Smooth muscle cell of the brain vasculature (primary cell): ENCODE results near the gene SLC25A45.

Experiments used
- DNase-seq: peaks from one replicate; pipeline ENCODE4 v3.0.0-alpha.2; 2012; ENCODE audit warnings: low read depth, low spot score

SLC25A45 gene

DNA sequence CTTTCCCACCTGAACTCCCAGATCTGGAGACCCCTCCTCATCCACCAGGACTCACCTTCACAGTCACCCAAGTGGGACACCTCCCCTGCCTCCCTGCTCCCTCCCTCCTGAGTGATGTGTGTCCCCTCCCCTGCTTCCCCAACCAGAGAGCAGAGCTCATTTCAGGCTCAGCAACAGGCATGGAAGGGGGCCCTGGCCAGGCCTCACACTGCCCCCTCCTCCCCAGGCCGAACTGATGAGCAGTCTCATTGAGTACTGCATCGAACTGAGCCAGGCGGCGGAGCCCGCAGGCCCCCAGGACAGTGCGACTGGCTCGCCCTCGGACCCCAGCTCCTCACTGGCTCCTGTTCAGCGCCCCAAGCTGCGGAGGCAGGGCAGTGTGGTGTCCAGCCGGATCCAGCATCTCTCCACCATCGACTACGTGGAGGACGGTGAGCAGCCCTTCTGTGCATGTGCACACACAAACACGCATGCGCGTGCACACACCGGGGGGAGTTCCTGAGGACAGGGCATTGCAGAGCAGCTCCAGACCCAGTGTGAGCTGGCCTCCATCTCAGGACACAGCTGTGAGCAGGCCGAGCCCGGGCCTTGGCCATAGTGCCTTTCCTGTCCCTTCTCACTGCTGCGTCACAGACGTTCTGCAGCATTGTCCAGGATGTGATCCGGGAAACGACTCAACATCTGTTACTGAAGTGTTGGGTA lies 22.3 kb upstream of the SLC25A45 start:
- no peak for DNase-seq

DNA sequence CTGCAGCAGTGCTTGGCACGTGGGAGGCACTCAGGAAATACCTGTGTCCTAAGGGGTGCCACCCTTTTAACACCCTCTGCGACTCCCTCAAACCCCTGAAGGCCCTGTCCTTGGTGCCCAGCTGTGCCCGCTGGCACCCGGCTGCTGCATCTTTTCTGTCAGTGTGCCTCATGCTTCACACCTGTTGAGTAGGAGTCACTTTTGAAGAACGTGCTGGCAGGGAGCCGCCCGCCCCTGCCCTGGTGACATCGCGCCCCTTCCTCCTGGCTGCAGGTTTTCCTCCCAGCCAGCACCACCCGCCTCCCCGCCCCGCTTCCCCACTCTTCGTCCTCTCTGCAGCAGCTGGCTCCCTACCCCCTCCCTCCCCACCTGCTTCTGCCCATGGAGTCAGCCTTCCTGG lies 21.8 kb upstream of the SLC25A45 start:
- DNase-seq = no peak

DNA sequence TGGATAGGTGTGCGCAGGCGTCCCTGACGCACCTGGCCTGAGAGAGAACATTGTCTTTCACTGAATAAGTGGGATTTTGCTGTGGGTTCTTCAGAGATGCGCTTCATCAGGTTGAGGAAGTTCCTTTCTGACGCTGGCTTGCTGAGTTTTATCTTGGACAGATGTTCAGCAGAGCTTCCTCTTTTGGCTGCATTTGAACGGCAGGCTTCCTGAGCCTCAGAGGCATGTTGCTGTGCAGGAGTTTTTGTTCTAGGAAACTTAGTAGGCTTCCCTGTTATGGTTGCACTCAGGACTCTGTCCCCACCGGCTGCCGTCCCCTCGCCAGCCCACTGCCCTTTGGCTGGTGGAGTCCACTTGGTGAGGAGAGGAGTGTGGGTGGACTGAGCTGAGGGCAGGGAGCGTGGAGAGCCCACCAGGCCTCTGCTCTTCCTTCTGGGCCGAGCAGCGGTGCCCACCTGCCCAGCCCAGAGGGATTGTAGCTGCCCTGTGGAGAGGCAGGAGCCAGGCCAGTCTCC lies 21.2 kb upstream of the SLC25A45 start:
- DNase-seq = no peak

DNA sequence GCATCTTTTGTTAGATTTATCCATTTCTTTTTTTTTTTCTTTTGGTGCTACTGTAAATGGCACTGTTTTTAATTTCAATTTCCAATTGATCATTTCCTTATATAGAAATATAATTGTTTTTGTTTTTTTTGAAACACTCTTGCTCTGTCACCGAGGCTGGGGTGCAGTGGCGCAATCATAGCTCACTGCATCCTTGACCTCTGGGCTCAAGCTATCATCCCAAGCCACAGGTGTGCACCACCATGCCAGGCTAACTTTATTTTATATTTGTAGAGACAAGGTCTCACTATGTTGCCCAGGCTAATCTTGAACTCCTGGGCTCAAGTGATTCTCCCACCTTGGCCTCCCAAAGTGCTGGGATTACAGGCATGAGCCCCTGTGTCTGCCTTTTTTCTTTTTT lies 20.3 kb upstream of the SLC25A45 start:
- DNase-seq = no peak

DNA sequence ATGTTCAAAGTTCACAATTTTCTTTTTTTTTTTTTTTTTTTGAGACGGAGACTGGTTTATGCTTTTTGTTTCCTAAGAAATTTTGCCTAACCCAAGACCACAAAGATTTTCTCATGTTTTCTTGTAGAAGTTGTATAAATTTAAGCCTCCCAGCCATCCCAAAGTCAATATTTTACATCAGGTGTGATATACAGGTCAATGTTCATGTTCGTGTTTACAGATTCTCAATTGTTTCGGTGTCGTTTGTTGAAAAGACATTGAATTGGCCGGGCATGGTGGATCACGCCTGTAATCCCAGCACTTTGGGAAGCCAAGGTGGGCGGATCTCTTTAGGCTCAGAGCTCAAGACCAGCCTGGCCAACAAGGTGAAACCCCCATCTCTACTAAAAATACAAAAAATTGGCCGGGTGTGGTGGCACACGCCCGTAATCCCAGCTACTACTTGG lies 19.4 kb upstream of the SLC25A45 start:
- DNase-seq = no peak

DNA sequence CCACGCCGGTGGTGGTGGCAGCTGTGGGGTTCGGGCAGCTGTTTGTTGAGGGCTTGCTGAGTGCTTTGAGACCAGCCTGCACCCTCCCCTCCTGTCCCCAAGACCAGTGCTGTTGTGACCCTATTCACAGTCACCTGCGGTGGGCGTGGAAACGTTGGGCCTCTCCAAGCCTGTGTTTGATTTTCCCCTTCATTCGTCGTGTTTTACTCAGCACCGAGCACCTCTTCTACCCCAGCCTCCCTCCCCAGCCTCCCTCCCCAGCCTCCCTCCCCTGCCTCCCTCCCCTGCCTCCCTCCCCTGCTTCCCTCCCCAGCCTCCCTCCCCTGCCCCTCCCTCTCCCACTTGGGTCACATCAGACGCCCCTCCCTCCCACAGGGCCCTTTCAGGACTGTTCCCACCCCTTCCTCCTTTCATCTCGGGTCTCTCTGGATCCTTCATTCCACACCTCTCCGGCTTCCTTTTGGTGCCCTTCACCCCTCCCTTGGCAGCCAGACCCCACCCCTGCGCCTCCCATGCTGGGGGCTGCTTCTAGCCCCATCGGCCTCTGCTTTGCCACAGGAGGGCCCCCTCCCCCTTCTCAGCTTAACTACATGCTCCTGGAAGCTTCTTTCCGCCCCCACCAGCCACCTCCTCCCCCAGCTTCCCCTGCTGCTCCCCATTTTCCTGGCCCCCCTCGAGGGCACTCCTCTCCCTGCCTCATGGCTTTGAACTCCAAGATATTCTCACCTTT lies 18.8 kb upstream of the SLC25A45 start:
- no peak for DNase-seq

DNA sequence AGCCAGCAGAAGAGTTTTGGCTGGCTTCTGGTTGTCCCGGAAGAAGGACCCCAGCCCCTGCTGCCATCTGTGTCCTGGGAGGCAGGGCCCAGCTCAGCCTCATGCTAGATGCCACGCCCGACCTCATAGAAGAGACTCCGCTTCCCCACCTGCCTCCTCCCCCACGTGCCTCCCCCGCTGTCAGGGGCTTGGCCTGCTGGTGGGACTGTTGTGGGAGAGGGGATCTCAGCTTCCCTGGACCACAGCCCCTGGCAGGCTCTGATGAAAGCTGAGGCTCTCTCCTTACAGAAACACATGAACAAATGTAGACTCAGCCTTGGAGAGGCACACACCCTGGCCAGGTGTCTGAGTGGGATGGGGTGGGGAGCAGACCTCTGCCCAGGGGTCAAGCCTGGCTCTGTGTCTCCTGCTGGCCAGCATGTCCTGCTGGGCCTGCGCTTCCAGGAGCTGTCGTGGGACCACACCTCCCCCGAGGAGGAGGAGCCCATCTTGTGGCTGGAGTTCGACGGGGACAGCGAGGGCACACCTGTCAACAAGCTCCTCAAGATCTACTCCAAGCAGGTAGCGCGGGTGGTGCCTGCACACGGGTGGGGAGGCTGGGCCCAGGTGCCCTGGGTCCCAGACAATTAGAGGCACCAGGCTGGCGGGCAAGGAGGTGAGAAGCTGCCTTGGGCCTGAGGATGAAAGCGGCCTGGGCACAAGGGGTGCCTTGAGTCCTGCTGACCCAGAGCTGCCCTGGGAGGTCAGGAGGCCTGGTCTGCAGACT lies 18.0 kb upstream of the SLC25A45 start:
- DNase-seq = no peak

DNA sequence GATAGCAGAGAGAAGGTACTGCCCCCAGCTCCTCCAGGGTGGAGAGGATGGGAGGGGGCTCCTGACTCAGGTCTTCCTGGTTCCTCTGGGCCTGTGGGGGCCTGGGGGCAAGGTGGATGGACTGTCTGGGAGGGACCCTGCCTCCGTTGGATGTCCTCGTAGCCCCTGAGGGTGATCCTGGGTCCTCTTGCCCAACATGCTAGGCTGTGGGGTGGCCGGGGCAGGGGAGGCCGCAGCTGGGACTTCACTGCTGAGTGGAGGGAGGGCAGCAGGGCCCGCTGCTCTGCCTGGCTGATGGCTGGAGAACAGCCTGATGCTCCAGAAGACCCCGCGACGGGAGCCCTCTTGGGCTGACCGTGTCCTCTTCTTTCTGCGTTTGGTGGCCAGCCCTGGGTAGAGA lies 17.4 kb upstream of the SLC25A45 start:
- DNase-seq = no peak

DNA sequence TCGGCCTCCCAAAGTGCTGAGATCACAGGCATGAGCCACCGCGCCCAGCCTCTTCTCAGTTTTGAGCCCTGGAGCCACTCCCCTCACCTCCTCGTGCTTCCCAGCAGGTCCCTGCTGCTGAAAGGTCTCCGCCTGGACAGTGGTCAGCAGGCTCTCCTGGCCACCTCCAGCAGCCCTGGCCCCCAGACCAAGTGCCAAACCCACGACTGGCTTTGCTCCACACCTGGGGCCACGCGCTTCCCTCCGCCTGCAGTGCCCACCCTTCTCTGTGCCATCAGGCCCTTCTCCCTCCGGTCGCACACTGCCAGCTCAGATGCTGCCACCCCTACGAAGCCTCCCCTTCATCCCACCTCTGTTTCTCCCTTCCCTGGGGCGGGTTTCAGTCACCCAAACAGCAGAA lies 16.8 kb upstream of the SLC25A45 start:
- DNase-seq = no peak

DNA sequence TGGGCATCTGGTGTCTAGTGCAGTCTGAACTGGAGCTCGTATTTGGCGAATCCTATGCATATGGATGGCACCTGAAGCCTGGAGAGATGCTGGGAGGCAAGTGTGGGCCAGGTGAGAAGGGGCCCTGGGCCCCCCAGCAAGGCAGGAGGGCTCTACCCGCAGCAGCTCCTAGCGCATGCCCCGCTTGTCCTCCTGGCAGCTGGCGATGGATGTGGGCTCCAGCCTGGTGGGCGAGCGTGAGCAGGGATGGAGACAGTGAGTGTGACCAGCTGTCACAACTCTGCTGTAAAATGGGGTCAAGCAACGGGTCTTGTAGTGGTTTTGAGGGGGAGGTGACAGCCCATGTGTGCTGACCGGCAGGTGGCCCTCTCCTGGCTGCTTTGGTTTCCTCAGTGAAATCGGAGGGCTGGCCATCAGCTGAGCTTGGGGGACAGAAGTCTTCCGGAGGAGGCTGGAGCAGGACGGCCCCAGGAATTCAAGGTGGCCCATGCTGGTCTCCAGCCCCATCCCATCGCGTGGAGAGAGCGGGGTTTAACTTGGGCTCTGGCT lies 16.0 kb upstream of the SLC25A45 start:
- DNase-seq = no peak

DNA sequence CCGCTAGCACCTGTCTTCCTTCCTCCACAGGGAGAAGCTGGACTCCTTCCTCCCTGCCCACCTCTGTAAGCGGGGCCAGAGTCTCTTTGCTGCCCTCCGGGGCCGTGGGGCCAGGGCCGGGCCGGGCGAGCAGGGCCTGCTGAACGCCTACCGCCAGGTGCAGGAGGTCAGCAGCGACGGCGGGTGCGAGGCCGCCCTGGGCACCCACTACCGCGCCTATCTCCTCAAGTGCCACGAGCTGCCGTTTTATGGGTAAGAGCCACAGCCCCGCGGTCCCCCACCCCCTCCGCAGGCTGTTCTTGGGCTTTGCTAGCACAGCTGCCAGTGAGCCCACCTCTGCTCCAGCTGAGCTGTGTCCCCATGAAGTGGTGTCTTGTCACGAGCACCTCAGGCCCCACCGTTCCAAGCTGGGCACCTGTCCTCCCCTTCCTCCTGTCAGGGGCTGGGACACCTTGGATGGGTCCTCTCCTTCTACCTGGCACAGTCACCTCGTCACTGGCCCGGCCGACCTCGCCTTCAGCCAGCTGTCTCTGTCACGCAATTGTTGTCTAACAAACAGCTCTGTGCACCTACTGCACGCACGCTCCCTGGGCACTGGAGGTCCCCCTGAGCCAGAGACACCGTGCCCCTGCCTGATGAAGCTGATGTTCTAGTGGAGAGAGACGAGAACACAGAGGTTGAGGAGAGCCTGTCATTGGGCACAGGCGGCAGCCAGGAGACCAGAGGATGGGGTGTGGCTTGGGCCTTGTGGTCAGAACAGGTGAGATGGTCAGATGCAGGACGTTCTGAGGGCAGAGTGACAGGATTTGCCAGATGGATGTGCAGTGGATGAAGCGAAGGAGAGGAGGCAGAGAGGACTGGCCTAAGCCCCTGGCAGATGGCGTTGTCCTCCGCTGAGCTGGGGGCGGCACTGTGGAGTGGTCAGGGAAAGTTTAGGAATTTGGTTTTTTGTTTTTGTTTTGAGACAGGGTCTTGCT lies 14.6 kb upstream of the SLC25A45 start:
- no peak for DNase-seq

DNA sequence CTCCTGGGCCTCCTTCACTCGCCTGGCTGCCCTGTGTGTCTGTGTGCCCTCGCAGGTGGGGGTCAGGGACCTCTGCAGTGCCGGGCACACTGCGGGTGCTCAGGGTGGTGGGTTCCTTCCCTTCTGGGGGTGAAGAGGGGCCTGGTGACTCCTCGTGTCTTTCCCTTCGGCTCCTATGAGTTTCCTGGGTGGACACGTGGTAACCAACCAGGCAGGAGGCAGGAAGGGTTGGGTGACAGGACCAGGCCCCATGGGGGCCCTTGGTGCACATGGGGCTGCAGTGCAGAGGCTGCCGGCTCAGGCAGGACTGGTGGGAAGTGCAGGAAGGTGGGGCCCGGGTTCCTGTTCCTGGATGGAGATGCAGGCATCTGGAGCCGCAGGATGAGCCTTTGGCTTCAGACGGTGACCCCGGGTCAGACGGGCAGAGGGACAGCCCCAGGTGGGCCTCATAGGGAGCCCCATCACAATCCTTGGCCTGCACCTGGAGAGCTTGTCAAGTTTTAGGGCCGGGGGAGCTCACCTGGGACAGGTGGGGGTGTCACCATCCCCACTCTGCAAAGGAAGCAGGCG lies 13.6 kb upstream of the SLC25A45 start:
- no peak for DNase-seq

DNA sequence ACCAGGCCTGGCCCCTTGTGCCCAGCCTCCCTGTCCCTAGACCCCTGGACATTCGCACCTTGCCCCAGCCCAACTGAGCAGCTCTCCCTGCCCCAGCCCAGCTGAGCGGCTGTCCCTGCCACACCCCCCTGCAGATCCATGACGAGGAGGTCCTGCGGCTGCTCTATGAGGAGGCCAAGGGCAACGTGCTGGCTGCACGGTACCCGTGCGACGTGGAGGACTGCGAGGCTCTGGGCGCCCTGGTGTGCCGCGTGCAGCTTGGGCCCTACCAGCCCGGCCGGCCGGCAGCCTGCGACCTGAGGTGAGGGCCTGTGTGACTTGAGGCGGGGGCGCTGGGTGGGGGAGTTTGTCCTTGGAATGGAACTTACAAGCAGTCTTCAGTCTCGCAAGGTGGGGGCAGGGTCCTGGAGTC lies 11.7 kb upstream of the SLC25A45 start:
- no peak for DNase-seq

DNA sequence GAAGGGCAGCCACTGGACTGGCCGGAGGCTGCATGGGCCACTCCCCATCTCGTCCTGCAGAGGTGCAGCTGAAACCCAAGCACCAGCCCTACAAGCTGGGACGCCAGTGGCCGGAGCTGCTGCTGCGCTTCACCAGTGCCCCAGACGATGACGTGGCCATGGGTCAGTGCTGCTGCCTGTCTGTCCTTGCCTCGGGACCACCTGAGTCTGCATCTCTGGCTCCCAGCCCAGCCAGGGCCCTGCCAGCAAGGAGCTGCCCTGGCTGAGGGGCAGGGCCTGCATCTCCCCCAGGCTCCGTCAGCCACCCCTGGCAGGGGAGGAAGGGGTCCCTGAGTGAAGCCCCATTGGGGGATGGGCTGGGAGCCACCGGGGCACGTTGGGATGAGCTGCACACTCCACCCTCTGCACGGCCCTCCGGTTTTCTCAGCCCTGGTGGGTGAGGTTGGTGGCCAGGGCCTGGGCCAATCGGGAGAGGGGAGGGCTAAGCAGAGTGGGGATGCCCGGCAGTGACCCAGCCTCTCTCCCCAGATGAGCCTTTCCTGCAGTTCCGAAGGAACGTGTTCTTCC lies 11.2 kb upstream of the SLC25A45 start:
- DNase-seq = no peak

DNA sequence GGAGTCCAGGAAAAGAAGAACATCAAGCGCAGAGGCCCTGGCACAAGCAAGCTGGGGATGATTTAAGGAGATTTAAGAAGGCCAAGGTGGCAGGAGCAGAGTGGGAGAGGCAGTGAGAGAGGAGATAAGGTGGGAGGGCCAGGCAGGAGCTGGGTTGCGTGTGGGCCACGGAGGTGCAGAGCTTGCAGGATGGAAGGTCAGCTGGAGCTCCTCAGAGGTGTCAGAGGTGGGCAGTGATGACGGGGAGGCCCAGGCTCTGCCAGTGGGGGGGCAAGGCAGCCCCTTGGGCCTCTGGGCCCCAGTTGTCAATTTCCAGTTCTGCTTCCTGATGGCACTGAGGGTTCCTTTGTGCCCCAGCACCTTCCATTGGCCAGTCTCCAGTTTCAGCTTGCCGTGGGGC lies 10.5 kb upstream of the SLC25A45 start:
- DNase-seq = no peak

DNA sequence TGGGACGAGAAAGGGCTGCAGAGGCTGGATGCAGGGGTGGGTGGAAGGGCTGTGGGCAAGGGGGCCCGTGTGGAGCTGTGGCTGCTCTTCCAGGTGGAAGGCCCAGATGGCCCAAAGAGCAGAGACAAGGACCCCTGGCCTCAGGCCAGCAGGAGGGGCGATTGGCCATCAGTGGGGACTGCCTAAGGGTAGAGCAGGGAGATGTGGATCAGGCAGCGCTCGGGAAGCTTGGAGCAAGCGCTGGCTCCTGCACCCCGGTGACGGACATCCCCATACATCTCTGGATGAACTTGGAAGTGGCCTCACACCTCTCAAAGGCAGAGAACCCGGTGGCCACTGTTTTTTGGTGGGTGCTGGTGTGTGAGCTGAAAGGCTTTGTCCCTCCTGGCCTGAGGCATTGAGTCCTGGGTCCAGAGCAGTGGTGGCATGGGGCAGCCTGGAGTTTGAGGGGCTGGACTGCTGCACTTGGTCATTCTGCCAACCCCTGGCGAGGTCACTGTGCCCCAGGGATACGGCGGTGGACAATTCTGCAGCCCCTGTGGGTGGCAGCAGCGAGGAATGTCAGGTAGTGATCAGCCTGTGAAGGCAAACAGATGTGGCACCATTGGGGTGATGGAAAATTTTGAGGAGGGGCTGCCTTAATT lies 9.9 kb upstream of the SLC25A45 start:
- no peak for DNase-seq

DNA sequence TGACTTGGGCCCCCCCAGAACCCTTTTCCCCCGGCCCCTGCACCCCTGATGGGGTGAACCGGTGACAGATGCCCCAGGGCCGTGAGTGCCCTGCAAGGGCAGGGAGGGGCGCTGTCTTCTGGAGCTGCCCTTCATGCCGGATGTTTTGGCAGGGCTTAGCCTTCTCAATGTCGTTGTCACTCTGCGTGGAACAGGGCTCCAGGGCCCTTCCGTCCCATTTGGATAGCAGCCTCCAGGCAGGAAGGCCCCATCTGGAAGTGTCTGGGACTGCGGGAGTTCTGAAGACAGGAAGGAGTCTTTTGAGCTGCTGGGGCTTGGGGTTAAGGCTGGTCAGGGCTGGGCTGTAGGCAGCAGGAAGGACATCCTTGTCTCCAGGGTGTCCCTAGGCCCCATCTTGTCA lies 8.6 kb upstream of the SLC25A45 start:
- no peak for DNase-seq

DNA sequence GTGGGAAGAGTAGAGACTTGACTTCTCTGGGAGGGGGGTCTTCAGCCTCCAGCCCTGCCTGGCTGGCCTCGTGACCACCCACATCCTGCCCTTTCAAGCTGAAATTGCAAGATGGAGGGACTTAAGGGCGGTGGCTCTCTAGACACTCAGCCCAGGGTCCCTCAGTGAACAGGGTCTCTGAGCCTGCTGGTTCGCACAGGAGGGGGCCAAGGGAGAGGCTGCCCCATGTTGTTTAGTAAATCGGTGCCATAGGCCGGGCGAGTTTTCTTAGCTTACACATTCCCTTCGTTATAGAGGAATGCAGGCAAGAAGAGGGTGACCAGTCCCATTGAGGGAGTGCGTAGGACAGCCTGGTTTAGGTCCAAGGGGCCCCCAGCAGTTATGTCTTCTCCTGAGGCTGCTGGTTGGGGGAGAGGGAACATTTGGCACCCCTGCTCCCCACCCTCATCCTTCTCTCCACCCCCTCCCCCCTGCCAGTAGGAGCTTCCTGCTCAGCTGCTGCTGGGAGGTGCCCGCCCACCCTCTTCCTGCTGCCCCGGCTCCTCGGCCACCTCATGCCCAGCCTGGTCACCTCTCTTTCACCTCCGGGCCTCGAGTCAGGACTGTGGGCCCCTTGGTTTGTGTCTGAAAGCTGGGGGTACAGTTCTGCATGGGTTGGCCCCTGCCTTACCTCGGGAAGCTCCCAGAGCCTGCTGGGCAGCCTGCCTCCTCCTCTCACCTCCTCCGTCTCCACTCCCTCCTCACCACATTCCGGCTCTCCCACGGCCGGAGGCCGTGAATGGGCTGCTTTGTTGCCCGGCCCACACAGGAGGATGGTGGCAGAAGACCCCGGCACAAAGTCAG lies 7.9 kb upstream of the SLC25A45 start:
- no peak for DNase-seq
